Motor neuron (in vitro differentiated cells): ENCODE data around the gene OTUD7B. TPM values are rescaled to one million over a fixed set of nuclear protein-coding genes. Genes with fewer than 3 reads are reported as not detected.

Experiments
- ATAC-seq, 8 experiments: fragments of 200-7000 bp; cut with Tn5 transposase; replicated peaks in 6 of 8; 2 replicates each; pipeline ENCODE4 v1.8.0; 2021; ENCODE audit warnings: mild to moderate bottlenecking in 8 of 8, moderate library complexity in 8 of 8
- H3K27ac ChIP-seq, 2 donors: fragments of 250-450 bp; sonication (Bioruptor Pico); 2 replicates each; pipeline ENCODE4 v1.9.0; 2021; ENCODE audit warnings: antibody characterized with exemption in 2 of 2, mild to moderate bottlenecking in 2 of 2, moderate library complexity in 1 of 2
- H3K4me1 ChIP-seq, 2 donors: fragments of 250-450 bp; sonication (Bioruptor Pico); replicated peaks in 1 of 2; 2 replicates each; pipeline ENCODE4 v1.6.1; 2021; ENCODE audit warnings: antibody characterized with exemption in 2 of 2, mild to moderate bottlenecking in 2 of 2, moderate library complexity in 1 of 2
- H3K4me3 ChIP-seq, 5 donors: fragments of 250-450 bp; sonication (Bioruptor Pico); 2 replicates each; pipeline ENCODE4 v1.9.0; 2021; ENCODE audit warnings: antibody characterized with exemption in 5 of 5, mild to moderate bottlenecking in 5 of 5, moderate library complexity in 4 of 5
- WGBS, 10 experiments: fragments of 450-650 bp; shearing (Covaris generic); methylation state at CpG; one replicate each; pipeline ENCODE4 v1.0.0; 2022; 5-methylcytosine and 5-hydroxymethylcytosine counted together
- in situ Hi-C, 9 experiments: fragments of 400-800 bp; cut with MboI; loops; one replicate each; pipeline ENCODE4 v1.15.0; 2021; ENCODE audit warnings: low sequenced_read_pairs in 9 of 9, low pct_unique_long_range_greater_than_20kb in 2 of 9; ENCODE audit not compliant: unreplicated experiment in 9 of 9
- total RNA-seq, 8 experiments: library from RNA; unstranded; fragments of 300-600 nt; gene quantifications; 2 replicates each; pipeline versions ENCODE4 v1.2.3 to v1.2.4, GENCODE V29; 2022

Gene OTUD7B
- total RNA-seq, 8 experiments from 2014 or later = 9.5 to 17.7 (median 11.9) TPM

- no peak for ATAC-seq
- Histone ChIP-seq H3K4me1 (no peaks in the 10 kb centered on the region), H3K27ac (no peak overlapping the region), H3K4me3 (no peak overlapping the region)
- 75 to 100% (median 93%) methylated on average over 1 to 2 of the region's 2 CpGs; no CpG with 5 or more reads in 1 of the 10 experiments for WGBS, 10 experiments
- in situ Hi-C loops = loop anchor here in 1 of 9 experiments (10.0 kb wide), 1 partner anchor 56 kb away; no protein-coding TSS in a partner anchor
Observed at GRCh38 chr1:150020711-150021110, 10.2 kb upstream of the OTUD7B start.

GRCh38 chr1:150018165-150018564, 7.6 kb upstream of the OTUD7B start:
- in situ Hi-C loops = no loop called here
- H3K4me1 ChIP-seq = no peaks in the 10 kb centered on the region
- H3K4me3 ChIP-seq = no peak overlapping the region
- 50 to 92% (median 81%) methylated on average over 2 to 4 of the region's 4 CpGs; no CpG with 5 or more reads in 1 of the 10 experiments for WGBS, 10 experiments
- no peak overlapping the region for H3K27ac ChIP-seq
- ATAC-seq = no peak

GRCh38 chr1:150017206-150017750, 6.8 kb upstream of the OTUD7B start:
- ATAC-seq = no peak
- no peak overlapping the region for H3K27ac ChIP-seq
- H3K4me3 ChIP-seq = no peak overlapping the region
- H3K4me1 ChIP-seq = no peaks in the 10 kb centered on the region
- in situ Hi-C loops = no loop called here

- ATAC-seq = no peak
- Histone ChIP-seq H3K27ac (no peak overlapping the region), H3K4me3 (no peak overlapping the region), H3K4me1 (peaks cover 0 to 3% of the 10 kb centered on the region in 2 donors)
- 32 to 94% (median 80%) methylated on average over 2 to 3 of the region's 4 CpGs; no CpG with 5 or more reads in 6 of the 10 experiments for WGBS, 10 experiments
- in situ Hi-C loops = no loop called here
Observed at GRCh38 chr1:150015651-150016131, 5.2 kb upstream of the OTUD7B start.

GRCh38 chr1:150012611-150013010, 2.1 kb upstream of the OTUD7B start:
- no peak for ATAC-seq
- WGBS, 10 experiments = 60 to 100% (median 95%) methylated on average over 1 of the region's 1 CpG; no CpG with 5 or more reads in 6 of the 10 experiments
- H3K4me3 ChIP-seq = no peak overlapping the region
- no peak overlapping the region for H3K27ac ChIP-seq
- in situ Hi-C loops = no loop called here
- peaks cover 10 to 17% of the 10 kb centered on the region in 2 donors for H3K4me1 ChIP-seq

- 0 to 1% (median 0%) methylated on average over 3 to 25 of the region's 29 CpGs for WGBS, 10 experiments
- peak overlapping the region; percentile 64 to 97 (median 79) for H3K4me3 ChIP-seq
- H3K27ac ChIP-seq = peak overlapping the region; percentile 77 to 89
- peak; percentile 49 to 64 (median 55) for ATAC-seq
- peaks cover 10 to 17% of the 10 kb centered on the region in 2 donors for H3K4me1 ChIP-seq
- in situ Hi-C loops = no loop called here
Observed at GRCh38 chr1:150009604-150010392, 728 bp downstream of the OTUD7B start.

GRCh38 chr1:150008699-150009098, 1.8 kb downstream of the OTUD7B start:
- in situ Hi-C loops = no loop called here
- ATAC-seq = peak in 1 of 8 experiments; percentile 3
- WGBS, 10 experiments = 13 to 56% (median 25%) methylated on average over 1 to 6 of the region's 6 CpGs
- H3K4me1 ChIP-seq = peaks cover 10 to 17% of the 10 kb centered on the region in 2 donors
- no peak overlapping the region for H3K27ac ChIP-seq
- peak overlapping the region; percentile 64 to 97 (median 79) for H3K4me3 ChIP-seq

GRCh38 chr1:150006881-150007421, 3.6 kb downstream of the OTUD7B start:
- 37 to 97% (median 89%) methylated on average over 1 to 4 of the region's 4 CpGs; no CpG with 5 or more reads in 1 of the 10 experiments for WGBS, 10 experiments
- ATAC-seq = no peak
- Histone ChIP-seq H3K4me3 (no peak overlapping the region), H3K27ac (no peak overlapping the region), H3K4me1 (peaks cover 10 to 17% of the 10 kb centered on the region in 2 donors)
- in situ Hi-C loops = no loop called here

GRCh38 chr1:150005606-150006005, 4.9 kb downstream of the OTUD7B start:
- no peak overlapping the region for H3K4me3 ChIP-seq
- H3K4me1 ChIP-seq = peaks cover 7 to 17% of the 10 kb centered on the region in 2 donors
- 79 to 100% (median 93%) methylated on average over 1 to 2 of the region's 2 CpGs; no CpG with 5 or more reads in 3 of the 10 experiments for WGBS, 10 experiments
- ATAC-seq = no peak
- no peak overlapping the region for H3K27ac ChIP-seq
- in situ Hi-C loops = no loop called here

GRCh38 chr1:150003801-150004200, 6.7 kb downstream of the OTUD7B start:
- Histone ChIP-seq H3K27ac (no peak overlapping the region), H3K4me1 (peaks cover 6 to 11% of the 10 kb centered on the region in 2 donors), H3K4me3 (no peak overlapping the region)
- 53 to 100% (median 90%) methylated on average over 1 to 3 of the region's 3 CpGs for WGBS, 10 experiments
- in situ Hi-C loops = no loop called here
- ATAC-seq = peak in 1 of 8 experiments; percentile 30

GRCh38 chr1:150002217-150002616, 8.3 kb downstream of the OTUD7B start:
- no peak for ATAC-seq
- H3K4me3 ChIP-seq = no peak overlapping the region
- no peak overlapping the region for H3K27ac ChIP-seq
- whole genome bisulfite sequencing, 10 experiments = 43 to 100% (median 89%) methylated on average over 1 to 2 of the region's 2 CpGs; no CpG with 5 or more reads in 1 of the 10 experiments
- in situ Hi-C loops = no loop called here
- H3K4me1 ChIP-seq = no peaks in the 10 kb centered on the region

- no peaks in the 10 kb centered on the region for H3K4me1 ChIP-seq
- WGBS, 10 experiments = 88 to 100% (median 100%) methylated on average over 1 of the region's 1 CpG; no CpG with 5 or more reads in 5 of the 10 experiments
- no peak overlapping the region for H3K27ac ChIP-seq
- no peak for ATAC-seq
- H3K4me3 ChIP-seq = no peak overlapping the region
- in situ Hi-C loops = no loop called here
Observed at GRCh38 chr1:150001415-150001814, 9.1 kb downstream of the OTUD7B start.

GRCh38 chr1:149997585-149998262, 12.8 kb downstream of the OTUD7B start:
- Histone ChIP-seq H3K4me1 (no peaks in the 10 kb centered on the region), H3K4me3 (no peak overlapping the region), H3K27ac (no peak overlapping the region)
- in situ Hi-C loops = no loop called here
- 83 to 100% (median 93%) methylated on average over 2 to 6 of the region's 6 CpGs for WGBS, 10 experiments
- no peak for ATAC-seq
